Activated naive CD8-positive, alpha-beta T cell treated with anti-CD3 and anti-CD28 coated beads for 36 hours (primary cell): Measurements from ENCODE around the gene CMKLR1. TPM values are rescaled to one million over a fixed set of nuclear protein-coding genes. Genes with fewer than 3 reads are reported as not detected.

Source experiments
- DNase-seq: peaks from one replicate; pipeline ENCODE4 v3.0.0; 2021
- H3K27ac Mint-ChIP-seq: one replicate; pipeline ENCODE4 v1.8.0; 2022; ENCODE audit warnings: mild to moderate bottlenecking, moderate library complexity, mixed read lengths
- H3K27me3 Mint-ChIP-seq: one replicate; pipeline ENCODE4 v1.8.0; 2022; ENCODE audit warnings: mild to moderate bottlenecking, mixed read lengths
- H3K36me3 Mint-ChIP-seq: one replicate; pipeline ENCODE4 v1.8.0; 2021; ENCODE audit warnings: mild to moderate bottlenecking, mixed read lengths
- H3K4me1 Mint-ChIP-seq: one replicate; pipeline ENCODE4 v1.8.0; 2021; ENCODE audit warnings: mixed read lengths
- H3K4me3 Mint-ChIP-seq: one replicate; pipeline ENCODE4 v1.8.0; 2022; ENCODE audit warnings: mild to moderate bottlenecking, moderate library complexity, mixed read lengths
- H3K9me3 Mint-ChIP-seq: one replicate; pipeline ENCODE4 v1.8.0; 2022; ENCODE audit warnings: mixed read lengths
- total RNA-seq, 2 experiments: library from RNA; stranded (reverse); gene quantifications; one replicate each; pipeline ENCODE4 v1.2.3, GENCODE V29; 2021

CMKLR1 gene
- total RNA-seq, 2 experiments from 2014 or later, result not detected

GRCh38 chr12:108350511-108350910, 11.4 kb upstream of the CMKLR1 start:
- Mint-ChIP-seq H3K36me3 (no peaks in the 10 kb centered on the region), H3K27ac (no peak overlapping the region), H3K4me1 (no peaks in the 10 kb centered on the region), H3K27me3 (peaks cover 7% of the 10 kb centered on the region), H3K4me3 (no peak overlapping the region), H3K9me3 (no peaks in the 10 kb centered on the region)
- no peak for DNase-seq

DNA sequence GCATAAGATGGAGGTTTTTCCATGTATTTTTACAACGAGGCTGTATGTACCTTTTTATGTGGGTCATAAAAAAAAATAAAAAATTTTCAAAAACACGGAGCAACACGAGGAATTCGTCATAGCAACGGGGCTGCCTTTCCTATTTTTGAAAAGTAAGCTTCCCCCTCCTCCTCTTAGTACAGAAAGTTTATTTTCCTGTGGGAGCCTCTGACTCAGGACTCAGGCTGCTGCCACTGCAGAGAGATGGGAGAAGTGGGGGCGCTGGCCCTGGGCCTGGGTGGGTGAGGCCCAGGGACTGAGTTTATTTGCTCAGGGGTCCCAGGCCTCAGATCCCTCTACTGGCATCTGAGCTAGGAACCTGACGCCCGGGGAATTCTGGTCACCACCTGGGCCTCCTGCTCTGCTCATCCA, 10.2 kb upstream of the CMKLR1 start:
- Mint-ChIP-seq H3K4me1 (no peaks in the 10 kb centered on the region), H3K4me3 (no peak overlapping the region), H3K9me3 (no peaks in the 10 kb centered on the region), H3K27me3 (peaks cover 3% of the 10 kb centered on the region), H3K36me3 (no peaks in the 10 kb centered on the region), H3K27ac (no peak overlapping the region)
- DNase-seq, result no peak

GRCh38 chr12:108348842-108349241, 9.7 kb upstream of the CMKLR1 start:
- no peaks in the 10 kb centered on the region for H3K36me3 Mint-ChIP-seq
- H3K27ac Mint-ChIP-seq, result no peak overlapping the region

DNA sequence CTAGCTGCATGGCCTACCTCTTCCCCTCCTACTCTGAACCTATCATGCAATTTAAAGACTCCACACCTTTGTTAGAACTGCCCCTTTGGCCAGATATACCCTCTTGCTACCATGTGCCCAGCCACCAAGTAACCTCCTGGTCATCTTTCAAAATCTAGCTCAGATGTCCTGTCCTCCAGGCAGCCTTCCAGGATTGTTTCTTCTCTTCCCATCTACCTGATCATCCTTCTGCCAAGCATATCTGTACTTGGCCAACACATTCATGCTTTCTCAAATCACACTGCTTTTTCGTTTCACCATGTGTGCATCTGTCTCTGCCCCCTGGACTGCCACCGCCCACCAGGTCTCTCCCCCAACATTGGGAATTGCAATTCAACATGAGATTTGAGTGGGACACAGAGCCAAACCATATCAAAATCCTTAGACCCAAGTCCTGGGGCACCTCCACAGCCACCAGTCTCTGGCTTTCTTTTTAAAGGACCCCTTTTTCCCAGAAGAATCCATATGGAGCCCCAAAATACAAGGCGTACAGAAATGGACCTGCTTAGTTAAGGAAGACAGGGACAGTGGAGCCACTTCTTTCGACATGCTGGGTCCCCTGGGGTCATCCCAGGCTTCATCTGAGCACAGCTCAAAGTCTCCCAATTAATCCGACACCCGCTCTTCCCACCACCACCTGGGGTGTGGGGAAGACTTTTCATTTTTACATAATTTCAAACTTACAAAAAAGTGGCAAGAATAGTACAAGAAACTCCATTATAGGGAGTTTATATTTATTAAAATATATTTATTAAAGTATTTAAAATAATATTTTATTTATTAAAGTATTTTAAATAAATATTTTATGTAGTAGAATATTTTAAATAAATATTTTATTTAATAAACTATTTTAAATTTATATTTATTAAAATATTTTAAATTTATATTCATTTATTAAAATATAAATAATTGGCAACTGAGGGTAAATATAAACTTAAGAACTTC, 7.9 kb upstream of the CMKLR1 start:
- no peaks in the 10 kb centered on the region for H3K27me3 Mint-ChIP-seq
- no peak overlapping the region for H3K27ac Mint-ChIP-seq
- H3K9me3 Mint-ChIP-seq, result no peaks in the 10 kb centered on the region
- no peaks in the 10 kb centered on the region for H3K4me1 Mint-ChIP-seq
- no peak overlapping the region for H3K4me3 Mint-ChIP-seq
- DNase-seq, result no peak
- no peaks in the 10 kb centered on the region for H3K36me3 Mint-ChIP-seq

More at GRCh38 chr12:108348842-108349241, 9.7 kb upstream of the CMKLR1 start:
- Mint-ChIP-seq H3K27me3 (peaks cover 3% of the 10 kb centered on the region), H3K4me3 (no peak overlapping the region), H3K9me3 (no peaks in the 10 kb centered on the region), H3K4me1 (no peaks in the 10 kb centered on the region)
- DNase-seq, result no peak

GRCh38 chr12:108345716-108346633, 6.9 kb upstream of the CMKLR1 start:
- no peak overlapping the region for H3K4me3 Mint-ChIP-seq
- H3K36me3 Mint-ChIP-seq, result no peaks in the 10 kb centered on the region
- no peak overlapping the region for H3K27ac Mint-ChIP-seq
- peaks cover 5% of the 10 kb centered on the region for H3K27me3 Mint-ChIP-seq
- no peak for DNase-seq
- H3K4me1 Mint-ChIP-seq, result no peaks in the 10 kb centered on the region
- no peaks in the 10 kb centered on the region for H3K9me3 Mint-ChIP-seq

DNA sequence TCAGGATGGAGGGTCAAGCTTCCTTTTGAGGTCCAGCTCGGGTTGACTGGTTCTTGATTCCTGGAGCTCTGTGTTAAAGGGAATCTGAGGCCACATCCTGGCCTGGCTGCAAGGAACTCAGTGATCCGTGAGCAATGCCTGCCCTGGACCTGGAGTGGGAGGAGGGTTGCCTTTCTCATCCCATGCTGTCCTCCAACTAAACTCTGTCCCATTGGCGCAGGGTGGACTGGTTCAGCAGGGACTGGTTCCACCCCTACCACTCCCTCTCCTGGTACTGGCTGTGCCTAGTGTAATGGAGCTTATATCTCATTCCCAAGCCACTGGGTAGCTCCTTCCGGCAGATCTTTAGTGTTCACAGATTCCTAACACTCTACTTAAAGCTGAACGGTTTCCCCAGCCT, 3.9 kb upstream of the CMKLR1 start:
- Mint-ChIP-seq H3K4me3 (no peak overlapping the region), H3K9me3 (no peaks in the 10 kb centered on the region), H3K36me3 (no peaks in the 10 kb centered on the region), H3K27ac (no peak overlapping the region), H3K4me1 (peaks cover 2% of the 10 kb centered on the region), H3K27me3 (peaks cover 32% of the 10 kb centered on the region)
- no peak for DNase-seq

DNA sequence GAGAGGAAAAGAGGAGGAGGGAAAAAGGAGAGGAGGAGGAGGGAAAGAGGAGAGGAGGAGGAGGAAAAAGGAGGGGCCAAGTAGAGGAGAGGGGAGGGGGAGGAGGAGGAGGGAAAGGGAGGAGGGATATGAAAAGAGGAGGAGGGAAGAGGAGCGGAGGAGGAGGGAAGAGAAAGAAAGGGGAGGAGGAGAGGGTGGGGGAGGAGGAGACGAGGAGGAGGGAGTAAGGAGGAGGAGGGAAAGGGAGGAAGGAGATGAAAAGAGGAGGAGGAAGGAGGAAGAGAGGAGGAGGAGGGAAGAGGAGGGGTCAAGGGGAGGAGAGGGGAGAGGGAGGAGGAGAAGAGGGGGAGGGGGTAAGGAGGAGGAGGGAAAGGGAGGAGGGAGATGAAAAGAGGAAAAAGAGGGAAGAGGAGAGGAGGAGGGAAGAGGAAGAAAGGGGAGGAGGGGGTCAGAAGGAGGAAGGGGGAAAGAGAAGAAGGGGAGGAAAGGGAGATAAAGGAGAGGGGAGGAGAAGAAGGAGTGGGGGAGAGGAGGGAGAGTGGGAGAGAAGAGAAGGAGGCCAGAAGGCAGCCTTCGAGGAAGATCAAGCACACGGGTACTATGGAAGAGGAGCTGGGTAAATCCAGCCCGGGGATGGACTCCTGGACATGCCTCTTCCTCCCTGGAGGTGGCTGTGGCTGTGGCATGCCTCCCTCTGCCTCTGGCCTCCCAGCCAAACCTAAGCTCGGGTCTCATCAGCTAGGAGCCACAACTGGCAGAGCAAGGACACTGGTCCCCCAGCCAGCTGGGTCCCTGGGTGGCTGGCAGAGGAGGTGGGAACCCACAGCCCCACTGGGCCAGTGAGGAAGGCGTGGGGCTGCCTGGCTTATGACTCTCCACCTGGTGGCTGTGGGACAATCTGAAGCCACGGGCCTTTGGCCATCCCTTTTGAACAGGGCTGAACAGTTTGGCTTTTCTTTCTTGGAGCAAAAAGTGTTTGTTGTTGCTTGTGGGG, 3.0 kb upstream of the CMKLR1 start:
- no peaks in the 10 kb centered on the region for H3K36me3 Mint-ChIP-seq
- no peak for DNase-seq
- H3K4me3 Mint-ChIP-seq, result no peak overlapping the region
- peaks cover 39% of the 10 kb centered on the region for H3K27me3 Mint-ChIP-seq
- no peaks in the 10 kb centered on the region for H3K9me3 Mint-ChIP-seq
- no peak overlapping the region for H3K27ac Mint-ChIP-seq
- H3K4me1 Mint-ChIP-seq, result peaks cover 2% of the 10 kb centered on the region

DNA sequence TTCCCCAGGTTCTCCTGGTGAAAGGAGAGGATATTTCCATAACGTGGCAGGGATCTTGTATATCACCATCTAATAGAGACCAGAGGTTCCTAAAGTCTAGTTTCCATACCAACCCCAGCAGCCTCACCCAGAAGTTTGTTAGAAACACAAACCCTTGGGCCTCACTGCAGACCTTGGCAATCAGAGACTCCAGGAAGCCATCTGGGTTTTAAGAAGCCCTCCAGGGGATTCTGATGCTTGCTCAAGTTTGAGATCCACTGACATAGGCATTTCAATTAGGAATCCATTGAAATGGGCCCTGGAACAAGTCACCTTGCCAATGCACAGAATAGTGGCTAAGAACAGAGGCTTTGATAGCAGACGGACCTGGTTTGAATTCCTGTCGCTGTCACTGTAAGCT, 2.2 kb upstream of the CMKLR1 start:
- no peak for DNase-seq
- H3K36me3 Mint-ChIP-seq, result no peaks in the 10 kb centered on the region
- H3K27ac Mint-ChIP-seq, result no peak overlapping the region
- peaks cover 40% of the 10 kb centered on the region for H3K27me3 Mint-ChIP-seq
- H3K4me3 Mint-ChIP-seq, result no peak overlapping the region
- H3K4me1 Mint-ChIP-seq, result peaks cover 2% of the 10 kb centered on the region
- no peaks in the 10 kb centered on the region for H3K9me3 Mint-ChIP-seq

DNA sequence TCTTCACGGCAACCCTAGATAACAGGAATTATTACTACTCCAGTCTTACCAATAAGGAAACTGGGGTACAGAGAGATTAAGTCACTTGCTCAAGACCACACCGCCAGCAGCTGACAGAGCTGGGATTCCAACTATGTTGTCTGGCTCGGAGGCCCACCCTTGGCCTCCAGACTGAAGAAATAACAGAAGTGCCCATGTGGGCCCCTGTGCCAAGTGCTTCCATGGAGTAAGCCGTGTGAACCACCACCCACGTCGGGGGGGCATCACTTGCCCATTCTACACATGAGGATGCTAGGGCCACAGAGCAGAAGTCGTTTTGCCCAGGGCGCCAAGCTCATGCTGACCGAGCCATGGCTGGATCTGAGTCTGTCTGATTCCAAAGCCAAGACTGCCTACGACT, 926 bp upstream of the CMKLR1 start:
- H3K9me3 Mint-ChIP-seq, result no peaks in the 10 kb centered on the region
- no peak overlapping the region for H3K4me3 Mint-ChIP-seq
- no peak overlapping the region for H3K27ac Mint-ChIP-seq
- H3K27me3 Mint-ChIP-seq, result peaks cover 40% of the 10 kb centered on the region
- H3K36me3 Mint-ChIP-seq, result no peaks in the 10 kb centered on the region
- peaks cover 2% of the 10 kb centered on the region for H3K4me1 Mint-ChIP-seq
- no peak for DNase-seq

DNA sequence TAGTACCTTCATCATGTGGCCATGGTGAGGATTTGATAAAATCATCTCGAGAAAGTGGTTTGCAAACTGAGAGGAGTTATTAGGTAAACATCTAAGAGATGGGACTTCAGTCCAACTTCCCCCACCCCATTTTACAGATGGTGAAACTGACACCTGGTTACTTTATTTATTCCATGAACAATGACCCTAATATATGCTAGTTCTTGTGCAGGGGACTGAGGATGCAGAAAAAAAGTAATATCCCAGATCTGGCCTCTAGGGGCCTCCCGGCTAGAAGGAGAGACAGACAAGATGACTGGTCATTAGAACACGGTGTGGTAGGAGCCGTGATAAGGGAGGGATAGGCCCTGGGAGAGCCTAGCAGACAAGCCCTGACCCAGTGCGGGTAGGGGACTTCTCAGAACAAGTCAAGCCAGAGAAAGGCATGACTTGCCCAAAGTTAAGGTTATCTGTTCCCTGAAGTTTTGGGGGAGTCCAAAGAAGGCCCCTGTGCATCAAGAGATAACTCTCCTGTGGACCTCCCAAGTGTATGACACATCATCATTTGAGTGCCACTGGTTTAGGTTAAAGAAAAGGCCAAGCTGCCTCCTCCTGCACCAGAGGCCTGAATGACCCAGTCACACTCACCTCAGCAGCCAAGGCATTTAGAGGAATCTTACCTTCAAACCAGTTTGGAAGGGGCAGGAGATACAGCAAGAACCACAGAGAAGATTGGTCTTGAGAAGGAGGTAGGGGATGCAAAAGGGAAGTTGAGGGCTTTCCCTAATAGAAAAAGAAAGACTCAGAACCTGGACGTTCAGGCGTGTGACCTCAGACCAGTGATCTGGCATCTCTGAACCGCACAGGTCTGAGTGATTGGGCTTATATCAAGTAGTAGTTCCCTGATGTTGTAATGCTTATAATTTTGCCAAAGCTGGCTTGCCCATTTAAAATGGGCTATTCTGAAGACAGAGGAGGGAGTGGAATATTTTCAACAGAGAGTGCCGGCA, 1.6 kb downstream of the CMKLR1 start:
- no peak overlapping the region for H3K4me3 Mint-ChIP-seq
- H3K36me3 Mint-ChIP-seq, result no peaks in the 10 kb centered on the region
- H3K4me1 Mint-ChIP-seq, result peaks cover 6% of the 10 kb centered on the region
- no peak overlapping the region for H3K27ac Mint-ChIP-seq
- no peaks in the 10 kb centered on the region for H3K9me3 Mint-ChIP-seq
- peaks cover 40% of the 10 kb centered on the region for H3K27me3 Mint-ChIP-seq
- DNase-seq, result no peak

GRCh38 chr12:108335349-108336119, 3.6 kb downstream of the CMKLR1 start:
- no peak for DNase-seq
- no peak overlapping the region for H3K27ac Mint-ChIP-seq
- no peaks in the 10 kb centered on the region for H3K36me3 Mint-ChIP-seq
- H3K4me3 Mint-ChIP-seq, result no peak overlapping the region
- H3K4me1 Mint-ChIP-seq, result peaks cover 6% of the 10 kb centered on the region
- H3K9me3 Mint-ChIP-seq, result no peaks in the 10 kb centered on the region
- peaks cover 30% of the 10 kb centered on the region for H3K27me3 Mint-ChIP-seq

DNA sequence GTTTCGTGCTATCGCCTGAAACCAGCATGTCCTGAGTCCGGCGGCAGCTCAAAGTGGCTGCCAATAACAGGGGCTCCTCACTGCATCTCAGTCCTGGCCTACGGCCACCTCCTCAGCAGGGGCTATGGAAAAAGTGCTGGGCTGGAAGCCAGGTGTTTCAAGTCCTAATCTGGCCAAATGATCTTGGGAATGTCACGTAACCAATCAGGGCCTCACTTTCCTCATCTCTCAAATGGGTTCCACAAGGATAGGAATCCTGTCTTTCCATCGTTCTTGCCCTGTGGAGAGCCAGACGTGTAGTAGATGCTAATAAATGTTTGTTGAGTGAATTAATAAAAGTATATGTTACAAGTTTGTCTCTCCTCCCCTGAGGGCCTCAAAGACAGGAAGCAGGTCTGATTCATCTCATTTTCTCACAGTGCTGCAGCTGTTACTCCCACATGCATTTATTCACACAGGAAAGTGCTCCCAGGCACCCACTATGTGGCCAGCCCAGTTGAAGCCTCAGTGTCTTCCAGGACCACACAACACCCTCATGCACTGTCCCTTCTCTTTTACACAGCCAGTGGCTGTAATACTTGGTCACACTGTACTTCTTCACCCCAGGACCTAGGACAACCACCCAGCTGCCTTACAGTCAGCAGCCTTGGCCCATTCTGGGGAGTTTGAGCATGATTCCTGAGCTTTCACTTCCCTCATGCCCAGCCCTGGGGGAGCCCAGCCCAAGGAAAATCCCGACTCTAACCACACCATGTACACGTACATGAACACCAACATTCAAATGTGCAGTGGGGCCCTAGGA, 5.0 kb downstream of the CMKLR1 start:
- Mint-ChIP-seq H3K36me3 (no peaks in the 10 kb centered on the region), H3K27me3 (peaks cover 19% of the 10 kb centered on the region), H3K4me1 (peaks cover 6% of the 10 kb centered on the region), H3K9me3 (no peaks in the 10 kb centered on the region), H3K27ac (no peak overlapping the region), H3K4me3 (no peak overlapping the region)
- no peak for DNase-seq
